H9 (cell line): ENCODE results near the gene DMXL2. TPM values are rescaled to one million over a fixed set of nuclear protein-coding genes. Genes with fewer than 3 reads are reported as not detected.

ENCODE experiments used
- DNase-seq: peaks from one replicate; pipeline ENCODE4 v3.0.0-alpha.2; 2017
- H2AFZ ChIP-seq: one replicate; pipeline ENCODE4 v1.6.1; 2013; ENCODE audit warnings: mild to moderate bottlenecking, low read length, control low read depth, moderate library complexity
- H2AK5ac ChIP-seq: 2 replicates; pipeline ENCODE4 v1.6.1; 2013; ENCODE audit warnings: low read length, control low read depth, mixed read lengths; ENCODE audit not compliant: insufficient read length
- H2BK120ac ChIP-seq: one replicate; pipeline ENCODE4 v1.6.1; 2013; ENCODE audit warnings: low read depth, mild to moderate bottlenecking, low read length, control low read depth, inconsistent platforms; ENCODE audit not compliant: poor library complexity, severe bottlenecking
- H2BK12ac ChIP-seq: 2 replicates; pipeline ENCODE4 v1.6.1; 2013; ENCODE audit warnings: low read length, control low read depth, mixed read lengths, low read depth; ENCODE audit not compliant: insufficient read length
- H2BK15ac ChIP-seq: 2 replicates; pipeline ENCODE4 v1.6.1; 2013; ENCODE audit warnings: low read depth, low read length, control low read depth
- H2BK20ac ChIP-seq: one replicate; pipeline ENCODE4 v1.6.1; 2013; ENCODE audit warnings: low read depth, mild to moderate bottlenecking, low read length, control low read depth, inconsistent platforms; ENCODE audit not compliant: poor library complexity, severe bottlenecking
- H2BK5ac ChIP-seq: 2 replicates; pipeline ENCODE4 v1.6.1; 2013; ENCODE audit warnings: low read length, control low read depth, mixed read lengths; ENCODE audit not compliant: insufficient read length
- H3K14ac ChIP-seq: 2 replicates; pipeline ENCODE4 v1.6.1; 2013; ENCODE audit warnings: low read length, control low read depth; ENCODE audit not compliant: insufficient read depth
- H3K18ac ChIP-seq: 2 replicates; pipeline ENCODE4 v1.6.1; 2013; ENCODE audit warnings: low read depth, mild to moderate bottlenecking, mixed read lengths, low read length, control low read depth; ENCODE audit not compliant: insufficient read length
- H3K23ac ChIP-seq: 2 replicates; pipeline ENCODE4 v1.6.1; 2013; ENCODE audit warnings: low read length, control low read depth, mixed read lengths, low read depth; ENCODE audit not compliant: insufficient read length
- H3K23me2 ChIP-seq: 2 replicates; pipeline ENCODE4 v1.6.1; 2013; ENCODE audit warnings: low read depth, mild to moderate bottlenecking, mixed read lengths, low read length, control low read depth; ENCODE audit not compliant: insufficient read length, poor library complexity, severe bottlenecking
- H3K27ac ChIP-seq: 2 replicates; pipeline ENCODE4 v1.5.1; 2013; ENCODE audit warnings: low read length, control low read depth, mixed read lengths, low read depth; ENCODE audit not compliant: insufficient read length
- H3K27me3 ChIP-seq: 2 replicates; pipeline ENCODE4 v1.6.1; 2013; ENCODE audit warnings: low read length, control low read depth, inconsistent platforms; ENCODE audit not compliant: insufficient read depth
- H3K4ac ChIP-seq: 2 replicates; pipeline ENCODE4 v1.6.1; 2013; ENCODE audit warnings: low read depth, mild to moderate bottlenecking, control low read depth, inconsistent platforms, low read length, moderate library complexity
- H3K4me1 ChIP-seq: 2 replicates; pipeline ENCODE4 v1.6.1; 2013; ENCODE audit warnings: low read length, control low read depth, inconsistent platforms; ENCODE audit not compliant: insufficient read depth
- H3K4me2 ChIP-seq: 2 replicates; pipeline ENCODE4 v1.6.1; 2013; ENCODE audit warnings: low read length, control low read depth, mixed read lengths; ENCODE audit not compliant: insufficient read length, insufficient read depth
- H3K56ac ChIP-seq: 2 replicates; pipeline ENCODE4 v1.6.1; 2013; ENCODE audit warnings: low read depth, mild to moderate bottlenecking, mixed read lengths, low read length, control low read depth; ENCODE audit not compliant: insufficient read length
- H3K79me1 ChIP-seq: 2 replicates; pipeline ENCODE4 v1.6.1; 2013; ENCODE audit warnings: low read depth, mild to moderate bottlenecking, moderate library complexity, low read length, control low read depth, inconsistent platforms; ENCODE audit not compliant: insufficient read depth, poor library complexity, severe bottlenecking
- H3K79me2 ChIP-seq: 2 replicates; pipeline ENCODE4 v1.6.1; 2013; ENCODE audit warnings: low read length, control low read depth, inconsistent platforms; ENCODE audit not compliant: insufficient read depth
- H3K9ac ChIP-seq: 2 replicates; pipeline ENCODE4 v1.6.1; 2013; ENCODE audit warnings: low read length, control low read depth, mixed read lengths; ENCODE audit not compliant: insufficient read length; ENCODE audit errors: extremely low read depth
- H3K9me3 ChIP-seq: one replicate; pipeline ENCODE4 v1.6.1; 2013; ENCODE audit warnings: low read depth, low read length, inconsistent platforms; ENCODE audit not compliant: control insufficient read depth
- H3T11ph ChIP-seq: one replicate; pipeline ENCODE4 v1.6.1; 2013; ENCODE audit warnings: mild to moderate bottlenecking, low read length, control low read depth, inconsistent platforms
- H4K20me1 ChIP-seq: one replicate; pipeline ENCODE4 v1.6.1; 2013; ENCODE audit not compliant: control insufficient read depth, insufficient read length, insufficient read depth
- H4K5ac ChIP-seq: 2 replicates; pipeline ENCODE4 v1.6.1; 2013; ENCODE audit warnings: low read depth, mild to moderate bottlenecking, mixed read lengths, low read length, control low read depth; ENCODE audit not compliant: insufficient read length
- H4K8ac ChIP-seq: replicated peaks from 2 replicates; pipeline ENCODE4 v1.6.1; 2013; ENCODE audit warnings: low read length, control low read depth, mixed read lengths, low read depth; ENCODE audit not compliant: insufficient read length
- H4K91ac ChIP-seq: 2 replicates; pipeline ENCODE4 v1.6.1; 2013; ENCODE audit warnings: low read depth, mild to moderate bottlenecking, moderate library complexity, mixed read lengths, low read length, control low read depth; ENCODE audit not compliant: insufficient read length
- H3K27ac Mint-ChIP-seq, 3 experiments: 2 replicates in 2 of 3; 3 replicates in 1 of 3; pipeline ENCODE4 v1.8.0; 2020 to 2021; ENCODE audit warnings: mixed read lengths in 3 of 3, mild to moderate bottlenecking in 1 of 3, moderate library complexity in 1 of 3
- H3K27me3 Mint-ChIP-seq: 2 replicates; pipeline ENCODE4 v1.8.0; 2021; ENCODE audit warnings: low read depth, mild to moderate bottlenecking, moderate library complexity, mixed read lengths
- H3K36me3 Mint-ChIP-seq, 3 experiments: 2 replicates in 2 of 3; 3 replicates in 1 of 3; pipeline ENCODE4 v1.8.0; 2020 to 2021; ENCODE audit warnings: low read depth in 3 of 3, mixed read lengths in 3 of 3; ENCODE audit not compliant: insufficient read depth in 1 of 3
- H3K4me1 Mint-ChIP-seq, 2 experiments: 2 replicates each; pipeline ENCODE4 v1.8.0; 2020; ENCODE audit warnings: mixed read lengths in 2 of 2
- H3K4me3 Mint-ChIP-seq, 2 experiments: 2 replicates in 1 of 2; 3 replicates in 1 of 2; pipeline ENCODE4 v1.8.0; 2020 to 2021; ENCODE audit warnings: mild to moderate bottlenecking in 2 of 2, mixed read lengths in 2 of 2, moderate library complexity in 1 of 2
- H3K9me3 Mint-ChIP-seq, 2 experiments: 2 replicates in 1 of 2; 3 replicates in 1 of 2; pipeline ENCODE4 v1.8.0; 2020; ENCODE audit warnings: mild to moderate bottlenecking in 2 of 2, mixed read lengths in 2 of 2, moderate library complexity in 1 of 2
- WGBS: extraction: QIAGEN DNeasy Blood & Tissue Kit; methylation state at CpG from one replicate; pipeline ENCODE4 v1.1.7; 2013; ENCODE audit warnings: missing lambda C conversion rate, low lambda C conversion rate, mixed read lengths; ENCODE audit not compliant: insufficient read length; ENCODE audit errors: extremely low coverage; 5-methylcytosine and 5-hydroxymethylcytosine counted together
- total RNA-seq: library from RNA; stranded (reverse); gene quantifications from 2 replicates; pipeline ENCODE4 v1.2.1, GENCODE V29; 2021
- TF ChIP-seq, protein P1 (sequence below): fragments of 200-600 bp; sonication (generic); conservative IDR thresholded peaks from 3 replicates; pipeline ENCODE4 v1.8.0; 2021; ENCODE audit warnings: antibody characterized with exemption, mild to moderate bottlenecking

The DMXL2 gene
- total RNA-seq, 1 experiment from 2014 or later = 13.9 TPM

DNA sequence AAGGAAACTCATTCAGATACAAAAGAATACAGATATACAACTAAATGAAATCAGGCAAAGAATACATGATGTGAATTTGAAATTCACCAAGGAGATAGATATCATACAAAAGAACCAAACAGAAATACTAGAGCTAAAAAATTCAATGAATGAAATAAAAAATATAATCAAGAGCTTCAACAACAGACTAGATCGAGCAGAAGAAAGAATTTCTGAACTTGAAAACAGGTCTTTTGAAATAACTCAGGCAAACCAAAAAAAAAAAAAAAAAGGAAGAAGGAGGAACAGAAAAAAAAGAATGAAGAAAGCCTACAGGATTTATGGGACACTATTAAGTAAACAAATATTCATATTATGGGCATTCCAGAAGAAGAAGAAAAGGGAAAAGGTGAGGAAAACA is 137.8 kb downstream of the DMXL2 start:
- H2AFZ ChIP-seq = no peak overlapping the region
- H3K27ac ChIP-seq = no peak overlapping the region
- no peak overlapping the region for H3K27ac Mint-ChIP-seq
- no peaks in the 10 kb centered on the region for H3K9me3 ChIP-seq
- H3K4ac ChIP-seq = no peak overlapping the region
- no peaks in the 10 kb centered on the region for H3K79me2 ChIP-seq
- no peaks in the 10 kb centered on the region for H3K4me1 ChIP-seq
- H3K27me3 Mint-ChIP-seq = no peaks in the 10 kb centered on the region
- H4K5ac ChIP-seq = no peak overlapping the region
- H2BK15ac ChIP-seq = no peak overlapping the region
- no peak for DNase-seq
- no peak overlapping the region for H3K18ac ChIP-seq
- peaks cover 12 to 17% (median 13%) of the 10 kb centered on the region in 3 experiments for H3K36me3 Mint-ChIP-seq
- no peak overlapping the region for H3K56ac ChIP-seq
- no peaks in the 10 kb centered on the region for H3K23me2 ChIP-seq
- H3K4me2 ChIP-seq = no peak overlapping the region
- TF ChIP-seq, protein P1, sequence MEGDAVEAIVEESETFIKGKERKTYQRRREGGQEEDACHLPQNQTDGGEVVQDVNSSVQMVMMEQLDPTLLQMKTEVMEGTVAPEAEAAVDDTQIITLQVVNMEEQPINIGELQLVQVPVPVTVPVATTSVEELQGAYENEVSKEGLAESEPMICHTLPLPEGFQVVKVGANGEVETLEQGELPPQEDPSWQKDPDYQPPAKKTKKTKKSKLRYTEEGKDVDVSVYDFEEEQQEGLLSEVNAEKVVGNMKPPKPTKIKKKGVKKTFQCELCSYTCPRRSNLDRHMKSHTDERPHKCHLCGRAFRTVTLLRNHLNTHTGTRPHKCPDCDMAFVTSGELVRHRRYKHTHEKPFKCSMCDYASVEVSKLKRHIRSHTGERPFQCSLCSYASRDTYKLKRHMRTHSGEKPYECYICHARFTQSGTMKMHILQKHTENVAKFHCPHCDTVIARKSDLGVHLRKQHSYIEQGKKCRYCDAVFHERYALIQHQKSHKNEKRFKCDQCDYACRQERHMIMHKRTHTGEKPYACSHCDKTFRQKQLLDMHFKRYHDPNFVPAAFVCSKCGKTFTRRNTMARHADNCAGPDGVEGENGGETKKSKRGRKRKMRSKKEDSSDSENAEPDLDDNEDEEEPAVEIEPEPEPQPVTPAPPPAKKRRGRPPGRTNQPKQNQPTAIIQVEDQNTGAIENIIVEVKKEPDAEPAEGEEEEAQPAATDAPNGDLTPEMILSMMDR = no peak
- WGBS = no CpG with 5 or more reads among the region's 1 CpG
- H3K23ac ChIP-seq = no peak overlapping the region
- no peaks in the 10 kb centered on the region; the same call in 1 of the 2 replicates for H3K27me3 ChIP-seq
- no peak overlapping the region for H3K9ac ChIP-seq
- H3T11ph ChIP-seq = no peak overlapping the region
- no peak overlapping the region for H4K91ac ChIP-seq
- peaks cover 9 to 10% of the 10 kb centered on the region in 2 experiments for H3K9me3 Mint-ChIP-seq
- H3K4me1 Mint-ChIP-seq = no peaks in the 10 kb centered on the region
- no peaks in the 10 kb centered on the region for H3K79me1 ChIP-seq
- no peak overlapping the region for H2BK5ac ChIP-seq
- no peak overlapping the region for H2AK5ac ChIP-seq
- H2BK12ac ChIP-seq = no peak overlapping the region
- no peak overlapping the region for H2BK120ac ChIP-seq
- no peak overlapping the region for H2BK20ac ChIP-seq
- H3K14ac ChIP-seq = no peak overlapping the region
- no peak overlapping the region for H4K8ac ChIP-seq
- no peaks in the 10 kb centered on the region for H4K20me1 ChIP-seq
- no peak overlapping the region for H3K4me3 Mint-ChIP-seq
